GM23338 (cell line): ENCODE data around the gene MATN1. TPM values are rescaled to one million over a fixed set of nuclear protein-coding genes. Genes with fewer than 3 reads are reported as not detected.

Experiments used
- ATAC-seq: fragments of 200-7000 bp; cut with Tn5 transposase; 3 replicates; pipeline ENCODE4 v1.9.1; 2020
- DNase-seq: peaks from one replicate; pipeline ENCODE4 v3.0.0-alpha.2; 2015; ENCODE audit warnings: low spot score
- H2AFZ ChIP-seq: fragments of 200-600 bp; sonication (generic); 2 replicates; pipeline ENCODE4 v1.8.0; 2016; ENCODE audit warnings: antibody characterized with exemption, mild to moderate bottlenecking, moderate library complexity
- H3F3A ChIP-seq: fragments of 200-600 bp; sonication (generic); replicated peaks from 2 replicates; pipeline ENCODE4 v1.8.0; 2017; ENCODE audit warnings: antibody characterized with exemption, mixed run types, low read depth
- H3K27ac ChIP-seq: fragments of 200-600 bp; sonication (generic); 2 replicates; pipeline ENCODE4 v1.6.1; 2016; ENCODE audit warnings: low read depth
- H3K27me3 ChIP-seq: fragments of 200-600 bp; sonication (generic); 2 replicates; pipeline ENCODE4 v1.8.0; 2016; ENCODE audit warnings: mild to moderate bottlenecking, mixed run types, moderate library complexity; ENCODE audit not compliant: insufficient read depth
- H3K36me3 ChIP-seq: fragments of 200-600 bp; sonication (generic); 2 replicates; pipeline ENCODE4 v1.8.0; 2016; ENCODE audit warnings: mild to moderate bottlenecking; ENCODE audit not compliant: insufficient read depth
- H3K4me1 ChIP-seq: fragments of 200-600 bp; sonication (generic); 2 replicates; pipeline ENCODE4 v1.8.0; 2016; ENCODE audit warnings: mild to moderate bottlenecking, moderate library complexity; ENCODE audit not compliant: insufficient read depth
- H3K4me2 ChIP-seq: fragments of 200-600 bp; sonication (generic); 2 replicates; pipeline ENCODE4 v1.7.1; 2017; ENCODE audit warnings: mixed run types
- H3K4me3 ChIP-seq: fragments of 200-600 bp; sonication (generic); 2 replicates; pipeline ENCODE4 v1.6.1; 2016; ENCODE audit warnings: mixed run types
- H3K79me2 ChIP-seq: fragments of 200-600 bp; sonication (generic); replicated peaks from 2 replicates; pipeline ENCODE4 v1.8.0; 2017; ENCODE audit warnings: mild to moderate bottlenecking; ENCODE audit not compliant: insufficient read depth
- H3K9me2 ChIP-seq: fragments of 200-600 bp; sonication (generic); 2 replicates; pipeline ENCODE4 v1.8.0; 2017; ENCODE audit not compliant: insufficient read depth
- H4K20me1 ChIP-seq: fragments of 200-600 bp; sonication (generic); replicated peaks from 2 replicates; pipeline ENCODE4 v1.8.0; 2017; ENCODE audit warnings: mild to moderate bottlenecking; ENCODE audit not compliant: insufficient read depth
- H3K27ac Mint-ChIP-seq: 2 replicates; pipeline ENCODE4 v1.8.0; 2020; ENCODE audit warnings: inconsistent platforms, mild to moderate bottlenecking, moderate library complexity, mixed read lengths
- H3K27me3 Mint-ChIP-seq: 3 replicates; pipeline ENCODE4 v1.8.0; 2022; ENCODE audit warnings: low read depth, mild to moderate bottlenecking, moderate library complexity, mixed read lengths, inconsistent platforms; ENCODE audit not compliant: insufficient read depth, poor library complexity
- H3K36me3 Mint-ChIP-seq: 3 replicates; pipeline ENCODE4 v1.8.0; 2021; ENCODE audit warnings: low read depth, mild to moderate bottlenecking, inconsistent platforms, moderate library complexity, mixed read lengths
- H3K4me1 Mint-ChIP-seq: 3 replicates; pipeline ENCODE4 v1.8.0; 2020; ENCODE audit warnings: mild to moderate bottlenecking, inconsistent platforms, mixed read lengths
- H3K4me3 Mint-ChIP-seq: 3 replicates; pipeline ENCODE4 v1.8.0; 2021; ENCODE audit warnings: moderate library complexity, mild to moderate bottlenecking, inconsistent platforms, mixed read lengths
- H3K9me3 Mint-ChIP-seq: 3 replicates; pipeline ENCODE4 v1.8.0; 2020; ENCODE audit warnings: moderate library complexity, mild to moderate bottlenecking, inconsistent platforms, mixed read lengths
- CREB1 ChIP-seq: fragments of 250-450 bp; sonication (Bioruptor Pico); IDR thresholded peaks from 2 replicates; pipeline ENCODE4 v1.5.0; 2020; ENCODE audit warnings: low read depth, mild to moderate bottlenecking, moderate library complexity
- CTCF ChIP-seq, 2 experiments: fragments of 200-600 bp in 1 of 2; sonication (generic) in 1 of 2; conservative IDR thresholded peaks; 2 replicates each; pipeline versions ENCODE4 v1.5.1 to v1.6.1; 2016 to 2017; ENCODE audit warnings: antibody characterized with exemption in 2 of 2, low read depth in 2 of 2, mild to moderate bottlenecking in 2 of 2, moderate library complexity in 1 of 2
- ETS1 ChIP-seq: IDR thresholded peaks from 2 replicates; pipeline ENCODE4 v1.6.1; 2016; ENCODE audit warnings: antibody characterized with exemption
- EZH2 ChIP-seq: fragments of 200-600 bp; sonication (generic); IDR thresholded peaks from one replicate; pipeline ENCODE4 v1.8.0; 2017; ENCODE audit warnings: antibody characterized with exemption, mild to moderate bottlenecking, low read depth; ENCODE audit not compliant: unreplicated experiment
- EZH2phosphoT487 ChIP-seq: fragments of 200-600 bp; sonication (generic); IDR thresholded peaks from one replicate; pipeline ENCODE4 v1.8.1; 2018; ENCODE audit warnings: antibody characterized with exemption; ENCODE audit not compliant: unreplicated experiment
- JUNB ChIP-seq: IDR thresholded peaks from one replicate; pipeline ENCODE4 v1.6.1; 2016; ENCODE audit warnings: antibody characterized with exemption; ENCODE audit not compliant: unreplicated experiment
- NANOG ChIP-seq: IDR thresholded peaks from 2 replicates; pipeline ENCODE4 v1.6.1; 2016; ENCODE audit warnings: antibody characterized with exemption, borderline replicate concordance
- POLR2AphosphoS5 ChIP-seq: IDR thresholded peaks from 2 replicates; pipeline ENCODE4 v1.6.1; 2016; ENCODE audit warnings: antibody characterized with exemption, low read depth
- REST ChIP-seq: IDR thresholded peaks from one replicate; pipeline ENCODE4 v1.6.1; 2018; ENCODE audit warnings: antibody characterized with exemption; ENCODE audit not compliant: unreplicated experiment
- STAT1 ChIP-seq: IDR thresholded peaks from one replicate; pipeline ENCODE4 v1.6.1; 2016; ENCODE audit warnings: antibody characterized with exemption; ENCODE audit not compliant: unreplicated experiment
- ZNF462 ChIP-seq: fragments of 250-450 bp; sonication (Bioruptor Pico); IDR thresholded peaks from 2 replicates; pipeline ENCODE4 v1.5.0; 2020; ENCODE audit warnings: mild to moderate bottlenecking, moderate library complexity
- polyA plus RNA-seq: library from polyadenylated mRNA; unstranded; fragments of >200 nt; fragmentation: Nextera tagmentation; extraction: Ambion mirVana; gene quantifications from 2 replicates; pipeline ENCODE4 v1.2.1, GENCODE V29; 2016
- total RNA-seq: library from RNA; depleted of rRNA; stranded (reverse); fragments of >200 nt; shearing (Covaris generic); gene quantifications from 2 replicates; pipeline ENCODE4 v1.2.3, GENCODE V29; 2014

MATN1 gene
- total and polyA plus RNA-seq, 2 experiments from 2014 or later, result 0.08 to 0.31 TPM

GRCh38 chr1:30718091-30718635 is 5.2 kb downstream of the MATN1 start:
- H3K4me1 ChIP-seq, result no peaks in the 10 kb centered on the region
- ATAC-seq, result peak; percentile 85
- no peaks in the 10 kb centered on the region; the same call in 2 of the 3 replicates for H3K4me1 Mint-ChIP-seq
- H3K36me3 Mint-ChIP-seq, result peaks cover 15% of the 10 kb centered on the region
- H3F3A ChIP-seq, result no peaks in the 10 kb centered on the region
- no peaks in the 10 kb centered on the region for H3K79me2 ChIP-seq
- H3K4me3 Mint-ChIP-seq, result peak overlapping the region; percentile 73
- TF ChIP-seq EZH2phosphoT487, result no peak
- TF ChIP-seq REST, result no peak
- TF ChIP-seq EZH2, result no peak
- no peak for TF ChIP-seq CREB1 (CRISPR knock-in tag)
- no peak for TF ChIP-seq ZNF462 (CRISPR knock-in tag)
- TF ChIP-seq CTCF (conservative IDR thresholded peaks at IDR 0.05; ENCODE audit: low read depth in 2 of 2), result no peak
- no peak for TF ChIP-seq NANOG
- no peak for TF ChIP-seq ETS1
- TF ChIP-seq JUNB, result no peak
- no peak for TF ChIP-seq STAT1
- no peak for TF ChIP-seq POLR2AphosphoS5
- H3K27ac Mint-ChIP-seq, result peak overlapping the region; percentile 91; the same call in 1 of the 2 replicates
- H3K9me2 ChIP-seq, result peaks cover 3% of the 10 kb centered on the region; the same call in 1 of the 2 replicates
- peaks cover 12% of the 10 kb centered on the region for H3K27me3 Mint-ChIP-seq
- H3K4me3 ChIP-seq, result peak overlapping the region; percentile 53; the same call in 1 of the 2 replicates
- no peaks in the 10 kb centered on the region for H3K36me3 ChIP-seq
- peak; percentile 100 for DNase-seq
- peaks cover 33% of the 10 kb centered on the region for H3K9me3 Mint-ChIP-seq
- no peak overlapping the region for H2AFZ ChIP-seq
- H3K4me2 ChIP-seq, result no peak overlapping the region
- no peaks in the 10 kb centered on the region for H4K20me1 ChIP-seq
- H3K27me3 ChIP-seq, result no peaks in the 10 kb centered on the region
- H3K27ac ChIP-seq, result no peak overlapping the region
